ENCODE measurements around the gene DGKQ.
A peak's percentile ranks its signal among the peaks of the same experiment; 100 is the strongest.
"Not testable (repeated sequence)": the region's sequence is repeated elsewhere in the genome, so short reads cannot be mapped to it uniquely, and the experiment has no call there.

The DGKQ gene

DNA sequence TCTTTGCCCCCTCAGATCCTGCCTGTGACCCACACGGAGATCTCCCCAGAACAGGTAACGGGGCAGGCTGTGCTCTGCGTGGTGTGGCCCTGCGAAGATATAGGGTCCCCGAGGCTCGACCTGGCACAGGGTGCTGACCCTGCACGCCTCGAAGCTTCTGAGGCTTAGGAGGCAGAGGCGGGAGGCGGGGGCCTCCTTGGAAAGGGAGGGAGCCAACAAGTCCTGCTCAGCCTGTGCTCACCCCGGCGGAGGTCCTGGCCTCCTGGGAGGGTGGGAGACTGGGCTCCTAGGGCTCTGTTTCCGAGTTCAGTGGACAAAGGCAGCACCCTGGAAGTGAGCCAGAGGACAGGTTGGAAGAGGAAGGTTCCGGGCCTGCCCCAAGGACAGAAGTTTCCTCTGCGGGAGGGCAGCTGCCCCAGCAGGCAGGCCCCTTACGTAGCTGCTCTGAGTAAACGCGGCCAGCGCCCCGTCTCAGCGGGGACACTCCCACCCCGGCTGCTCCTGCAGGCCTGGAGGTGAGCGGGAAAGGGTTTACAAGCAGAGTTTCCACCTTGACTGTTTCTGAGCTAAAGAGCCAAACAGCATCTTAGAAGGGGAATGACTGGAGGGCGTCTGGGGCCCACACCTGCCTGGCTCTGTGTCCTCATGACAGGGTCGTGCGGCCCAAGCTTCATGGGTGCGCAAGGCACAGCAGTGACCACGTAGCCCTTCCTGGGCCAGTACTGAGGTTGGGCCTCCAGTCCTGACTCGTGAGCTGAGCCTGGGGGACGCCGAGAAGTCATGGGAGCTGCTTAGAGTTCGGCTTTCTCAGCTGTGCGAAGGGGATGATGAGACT lies 25.1 kb downstream of the DGKQ start:
- DNase-seq: peak; percentile 13

DNA sequence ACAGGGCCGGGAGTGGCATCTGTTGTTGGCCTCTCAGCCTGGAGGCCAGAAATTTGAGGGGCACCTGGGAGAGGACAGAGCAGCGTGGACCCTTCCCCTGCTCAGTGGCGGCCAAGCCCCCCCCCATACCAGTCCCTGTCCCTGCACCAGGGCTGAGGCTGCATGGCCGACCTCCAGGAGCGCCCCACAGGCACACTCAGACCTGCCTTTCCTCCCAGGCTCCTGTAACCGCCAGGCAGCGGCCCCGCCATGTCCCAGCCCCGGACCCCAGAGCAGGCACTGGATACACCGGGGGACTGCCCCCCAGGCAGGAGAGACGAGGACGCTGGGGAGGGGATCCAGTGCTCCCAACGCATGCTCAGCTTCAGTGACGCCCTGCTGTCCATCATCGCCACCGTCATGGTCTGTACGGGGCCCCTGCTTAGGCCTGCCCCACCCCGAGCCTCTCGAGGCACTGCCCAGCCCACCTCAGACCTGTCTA lies 25.8 kb downstream of the DGKQ start:
- DNase-seq: peak; percentile 10

- DNase-seq: peak; percentile 8
Observed at GRCh38 chr4:946517-947471, 26.6 kb downstream of the DGKQ start.

- DNase-seq: peak; percentile 2
Observed at GRCh38 chr4:946103-946450, 27.3 kb downstream of the DGKQ start.

DNA sequence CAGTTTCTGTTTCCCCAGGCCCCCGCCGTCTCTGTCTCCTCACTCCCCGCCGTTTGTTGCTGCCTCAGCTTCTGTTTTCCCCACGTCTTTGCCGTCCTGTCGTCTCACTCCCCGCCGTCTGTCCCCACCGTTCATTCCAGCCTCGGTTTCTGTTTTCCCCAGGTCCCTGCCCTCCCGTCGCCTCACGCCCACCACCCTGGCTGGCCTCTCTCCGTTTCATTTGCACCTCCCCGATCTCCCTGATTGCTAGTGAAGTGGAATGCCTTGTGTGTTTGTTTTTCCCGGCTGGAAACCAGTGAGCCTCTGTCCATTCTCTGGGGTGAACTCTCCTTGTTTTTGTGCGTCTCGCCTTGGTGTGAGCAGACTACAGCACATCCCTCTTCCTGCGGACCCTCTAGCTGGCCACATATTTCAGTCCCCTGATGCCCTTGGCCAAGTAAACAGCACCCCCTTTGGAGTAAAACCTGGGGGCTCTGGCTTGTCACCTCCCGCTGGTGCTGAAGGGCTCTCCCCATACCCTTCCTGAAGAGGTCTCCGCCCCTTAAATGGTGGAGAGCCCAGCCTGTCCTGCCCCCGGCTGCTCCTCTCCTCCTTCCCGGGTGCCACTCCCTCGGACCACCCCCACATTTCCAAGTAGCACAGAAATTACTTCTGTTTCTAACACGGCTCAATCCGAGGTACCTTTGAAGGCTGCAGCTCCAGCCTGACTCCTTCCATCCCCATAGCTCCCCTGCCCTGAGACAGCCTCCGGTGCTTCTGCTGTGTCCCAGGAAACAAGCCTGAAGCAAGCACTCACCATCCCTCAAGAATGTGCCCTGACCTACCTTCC lies 27.9 kb downstream of the DGKQ start:
- peak; percentile 9 for DNase-seq

DNA sequence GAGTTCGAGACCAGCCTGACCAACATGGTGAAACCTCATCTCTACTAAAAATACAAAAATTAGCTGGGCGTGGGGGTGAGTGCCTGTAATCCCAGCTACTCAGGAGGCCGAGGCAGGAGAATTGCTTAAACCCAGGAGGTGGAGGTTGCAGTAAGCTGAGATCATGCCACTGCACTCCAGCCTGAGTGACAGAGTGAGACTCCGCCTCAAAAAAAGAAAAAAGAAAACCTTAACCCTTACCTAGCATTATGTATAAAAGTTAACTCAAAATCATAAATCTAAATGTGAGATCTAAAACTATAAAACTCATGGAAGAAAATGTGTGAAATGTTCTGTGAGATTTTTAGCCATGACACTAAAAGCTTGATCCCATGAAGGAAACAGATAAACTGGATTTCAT lies 33.9 kb downstream of the DGKQ start:
- not testable (repeated sequence) for DNase-seq

DNA sequence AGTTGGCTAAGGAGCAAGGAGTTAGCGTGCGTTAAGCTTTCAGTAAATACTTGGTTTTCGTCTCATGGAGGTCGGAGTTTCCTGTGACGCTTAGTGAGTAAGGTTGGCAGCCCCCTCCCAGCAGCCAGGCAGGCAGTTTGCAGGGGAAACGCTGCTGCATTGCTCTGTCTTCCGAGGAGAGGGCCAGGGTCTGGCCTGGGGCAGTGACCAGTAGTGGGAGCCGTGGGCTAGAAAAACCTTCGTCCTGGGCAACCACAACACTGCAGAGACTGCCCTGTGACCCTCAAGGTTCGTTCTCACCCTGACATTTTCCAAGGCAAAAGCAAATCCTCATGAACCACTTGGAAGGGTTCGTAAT lies 40.7 kb downstream of the DGKQ start:
- DNase-seq: no peak

GRCh38 chr4:931960-932712 lies 41.2 kb downstream of the DGKQ start, which contains the start of the genes GAK and TMEM175:
Gene GAK (minus strand): TSS chr4:932316. CDS start chr4:932187, 129 bp downstream.
Gene TMEM175 (plus strand): TSS chr4:932460. CDS start chr4:947740, 15,280 bp downstream.
- peak; percentile 99 for DNase-seq

GRCh38 chr4:931194-931959 lies 42.0 kb downstream of the DGKQ start:
- DNase-seq: no peak

DNA sequence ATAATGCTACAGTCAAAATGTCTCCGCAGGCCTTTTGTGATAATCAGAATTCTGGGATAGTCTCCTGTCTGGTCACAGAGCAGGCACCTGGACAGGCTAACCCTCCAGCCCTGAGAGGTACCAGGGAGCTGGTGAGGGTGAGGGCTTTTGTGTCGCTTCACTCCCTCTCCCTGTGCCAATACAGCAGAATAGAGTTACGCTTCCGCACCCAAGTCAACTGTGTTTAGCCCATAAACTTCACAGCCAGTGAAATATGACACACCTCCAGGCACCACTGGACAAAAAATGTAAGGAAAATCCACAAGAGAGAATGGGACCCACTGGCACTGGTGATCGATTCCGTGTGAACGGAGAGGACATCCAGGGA lies 42.6 kb downstream of the DGKQ start:
- DNase-seq: no peak

DNA sequence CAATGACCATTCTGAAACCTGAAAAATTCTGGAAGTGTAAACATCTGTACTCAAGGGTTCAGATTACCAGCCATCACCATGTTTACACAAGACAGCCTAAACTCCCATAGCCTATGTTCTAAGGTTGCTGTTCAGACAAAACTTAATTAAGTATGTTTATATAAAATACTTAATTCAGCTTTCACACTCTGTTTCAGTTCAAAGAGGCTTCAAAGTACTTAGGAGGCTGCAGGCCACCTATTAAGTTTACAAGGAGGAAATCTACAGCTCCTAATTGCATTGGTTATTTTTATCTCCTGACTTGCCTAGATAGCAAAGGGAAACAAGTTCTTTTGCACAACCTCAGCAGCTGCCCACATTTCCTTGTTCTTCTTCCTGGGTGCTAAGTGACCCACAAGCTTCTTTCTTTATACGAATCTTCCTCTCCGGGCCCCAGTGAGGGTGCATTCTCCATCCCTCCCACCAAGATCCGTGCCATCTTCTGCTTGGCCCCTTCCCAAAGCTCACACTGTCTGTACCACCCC lies 43.3 kb downstream of the DGKQ start:
- no peak for DNase-seq

GRCh38 chr4:929096-929765 lies 44.1 kb downstream of the DGKQ start:
- no peak for DNase-seq

GRCh38 chr4:927566-927965 lies 45.8 kb downstream of the DGKQ start:
- not testable (repeated sequence) for DNase-seq

GRCh38 chr4:926538-926937 lies 46.8 kb downstream of the DGKQ start:
- DNase-seq: peak; percentile 69

GRCh38 chr4:925771-926500 lies 47.4 kb downstream of the DGKQ start:
- no peak for DNase-seq

DNA sequence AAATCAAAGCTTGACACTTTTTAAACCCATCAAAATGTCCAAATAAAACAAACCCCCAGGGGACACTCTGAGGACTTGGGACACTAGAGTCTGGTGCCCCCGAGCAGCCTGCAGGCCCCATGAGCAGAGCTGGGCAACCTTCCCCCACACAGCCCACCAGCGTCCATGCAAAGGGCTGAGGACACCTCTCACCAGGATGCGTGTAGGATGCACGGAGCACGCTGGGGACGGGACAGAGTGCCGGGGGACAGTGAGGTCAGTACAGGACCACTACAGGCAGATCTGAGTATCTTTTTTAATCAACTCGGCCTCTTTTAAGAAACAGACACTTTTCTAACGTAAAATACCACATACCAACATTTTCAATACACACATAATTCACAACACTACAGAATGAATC lies 48.2 kb downstream of the DGKQ start:
- DNase-seq: no peak

- no peak for DNase-seq
Observed at GRCh38 chr4:924107-925096, 49.0 kb downstream of the DGKQ start.

DNA sequence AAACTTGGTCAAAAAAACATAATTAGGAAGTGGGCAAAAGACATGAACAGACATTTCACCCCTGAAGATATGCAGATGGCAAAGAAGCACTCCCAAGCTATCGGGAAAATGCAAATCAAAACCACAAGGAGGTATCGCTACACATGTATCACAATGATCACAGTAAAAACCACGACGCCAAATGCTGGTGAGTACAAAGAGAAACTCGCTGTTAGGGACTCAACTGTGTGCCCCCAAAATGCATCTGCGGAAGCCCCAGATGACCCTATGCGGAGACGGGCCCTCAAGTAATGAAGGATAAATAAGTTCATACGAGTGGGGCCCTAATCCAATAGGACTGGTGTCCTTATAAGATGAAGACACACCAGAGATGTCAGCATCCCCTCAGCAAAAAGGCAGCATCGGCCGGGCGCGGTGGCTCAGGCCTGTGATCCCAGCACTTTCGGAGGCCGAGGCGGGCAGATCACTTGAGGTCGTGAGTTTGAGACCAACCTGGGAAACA lies 51.5 kb downstream of the DGKQ start:
- DNase-seq: no peak
